Pancreas (tissue), 10 donors: ENCODE results near the gene PLBD2. TPM values are rescaled to one million over a fixed set of nuclear protein-coding genes. Genes with fewer than 3 reads are reported as not detected.

ENCODE experiments used
- ATAC-seq, 4 donors: fragments of 200-7000 bp; cut with Tn5 transposase; one replicate each; pipeline versions ENCODE4 v1.8.0 to v1.9.1; 2020; ENCODE audit warnings: mild to moderate bottlenecking in 4 of 4, moderate library complexity in 4 of 4
- DNase-seq, 6 donors: peaks; one replicate each; pipeline ENCODE4 v3.0.0-alpha.2; 2020
- FAIRE-seq: peaks from 2 replicates; lab custom pipeline; 2012; peaks lifted over from hg19 to GRCh38; lab: Jason Lieb, UNC
- H3K27ac ChIP-seq, 4 donors: fragments of 200-600 bp; sonication (generic); 1 replicate in 3 of 4; 2 replicates in 1 of 4; pipeline versions ENCODE4 v1.5.0 to v1.8.0; 2020
- H3K27me3 ChIP-seq, 4 donors: fragments of 200-600 bp; one replicate each; pipeline ENCODE4 v1.8.0; 2021
- H3K36me3 ChIP-seq, 3 donors: fragments of 200-600 bp; sonication (generic) in 1 of 3; one replicate each; pipeline versions ENCODE4 v1.5.0 to v1.8.0; 2020 to 2021
- H3K4me1 ChIP-seq, 3 donors: fragments of 200-600 bp; one replicate each; pipeline ENCODE4 v1.8.0; 2021
- H3K4me3 ChIP-seq, 4 donors: fragments of 200-600 bp; sonication (generic) in 2 of 4; one replicate each; pipeline versions ENCODE4 v1.5.0 to v1.8.0; 2020 to 2021
- H3K9me3 ChIP-seq, 4 donors: fragments of 200-600 bp; one replicate each; pipeline ENCODE4 v1.8.0; 2021
- WGBS, 2 donors: extraction: QIAGEN DNeasy Blood & Tissue Kit; methylation state at CpG; one replicate each; pipeline ENCODE4 v1.1.7; 2013; 5-methylcytosine and 5-hydroxymethylcytosine counted together
- intact Hi-C, 3 donors: fragments of 100-400 bp; cut with DNase I; formaldehyde crosslinking; loops; one replicate each; pipeline versions ENCODE4 v1.11.1 to v1.14.2; 2022
- polyA plus RNA-seq, 2 donors: library from polyadenylated mRNA; stranded (reverse); fragments of 200-250 nt; gene quantifications; one replicate each; pipeline ENCODE4 v1.2.3, GENCODE V29; 2013
- total RNA-seq, 6 donors: library from RNA; stranded (reverse); fragmentation: NEBNext Ultra II Directional in 4 of 6; extraction: Animal tissue kit (Norgen Biotek cat#: 25700) in 4 of 6; gene quantifications; one replicate each; pipeline versions ENCODE4 v1.2.1 to v1.2.4, GENCODE V29; 2021 to 2023
- TF ChIP-seq, protein P1 (sequence below), 4 donors: fragments of 200-600 bp; sonication (generic) in 3 of 4; IDR thresholded peaks; one replicate each; pipeline versions ENCODE4 v1.5.0 to v1.8.0; 2021; ENCODE audit warnings: antibody characterized with exemption in 4 of 4
- donor health status: healthy with polysubstance abuse.
- donor health status: DM: no; HTN: no; CAD: no; lungs with moderate emphysema.
- donor health status: DM: no; HTN: no; CAD: no.
- donor health status: control.
- donor health status: control.
- donor health status: Bipolar disorder and iron deficiency.
- donor health status: DM: yes; HTN: yes; CAD: no.
- donor health status: DM: no; HTN: no; CAD: no.
- donor health status: DM: no; HTN: no; CAD: no.
- donor health status: DM: yes; HTN: yes; CAD: no.

PLBD2 gene
- total and polyA plus RNA-seq, 8 donors, result 11.4 to 29.3 (median 14.9) TPM

DNA sequence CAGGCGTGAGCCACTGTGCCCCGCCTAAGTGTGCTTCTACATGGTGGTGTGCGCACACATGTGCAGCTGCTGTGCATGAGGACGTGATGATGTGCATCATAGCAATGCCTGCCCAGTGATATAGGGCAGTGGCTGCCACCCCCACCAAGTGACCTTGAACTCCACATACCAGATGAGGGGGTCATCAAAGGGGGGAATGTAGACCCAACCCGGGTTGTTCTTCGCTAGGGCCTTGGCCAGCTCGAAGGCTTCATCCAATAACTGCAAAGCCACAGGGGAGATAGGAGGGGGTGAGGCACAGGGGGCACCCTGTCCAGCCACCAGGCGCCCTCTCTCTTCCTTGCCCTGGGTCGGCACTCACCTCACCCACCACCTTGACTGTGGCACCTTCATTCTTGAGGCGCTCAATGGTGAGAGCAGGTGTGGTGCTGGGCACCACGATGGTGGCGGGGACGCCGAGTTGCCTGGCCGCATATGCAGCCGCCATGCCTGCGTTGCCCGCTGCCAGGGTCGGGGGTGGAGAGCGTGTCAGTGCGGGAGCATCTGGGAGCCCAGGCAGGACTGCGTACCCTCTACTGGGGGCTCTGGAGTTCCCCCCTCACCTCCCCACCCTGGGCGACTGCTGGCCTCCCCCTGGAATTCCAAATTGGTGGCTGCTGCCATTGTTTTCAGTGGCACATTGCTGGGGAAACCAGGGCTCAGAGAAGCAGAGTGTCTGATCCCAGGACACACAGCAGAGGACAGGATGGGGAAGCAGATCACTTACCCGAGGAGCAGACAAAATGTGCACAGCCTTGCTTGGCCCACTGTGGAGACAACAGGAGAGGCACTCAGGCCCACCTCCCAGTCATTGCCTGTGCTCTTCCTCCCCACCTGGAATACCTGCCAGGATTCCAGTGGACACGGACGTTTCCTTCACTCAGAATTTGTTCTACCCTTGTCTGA is 40.2 kb downstream of the PLBD2 start:
- no peaks in the 10 kb centered on the region for H3K36me3 ChIP-seq
- no peak for ATAC-seq
- WGBS, 2 donors, result 59 to 71% methylated on average over 23 to 26 of the region's 26 CpGs
- no peaks in the 10 kb centered on the region for H3K4me1 ChIP-seq
- FAIRE-seq, result no peak
- TF ChIP-seq, protein P1, sequence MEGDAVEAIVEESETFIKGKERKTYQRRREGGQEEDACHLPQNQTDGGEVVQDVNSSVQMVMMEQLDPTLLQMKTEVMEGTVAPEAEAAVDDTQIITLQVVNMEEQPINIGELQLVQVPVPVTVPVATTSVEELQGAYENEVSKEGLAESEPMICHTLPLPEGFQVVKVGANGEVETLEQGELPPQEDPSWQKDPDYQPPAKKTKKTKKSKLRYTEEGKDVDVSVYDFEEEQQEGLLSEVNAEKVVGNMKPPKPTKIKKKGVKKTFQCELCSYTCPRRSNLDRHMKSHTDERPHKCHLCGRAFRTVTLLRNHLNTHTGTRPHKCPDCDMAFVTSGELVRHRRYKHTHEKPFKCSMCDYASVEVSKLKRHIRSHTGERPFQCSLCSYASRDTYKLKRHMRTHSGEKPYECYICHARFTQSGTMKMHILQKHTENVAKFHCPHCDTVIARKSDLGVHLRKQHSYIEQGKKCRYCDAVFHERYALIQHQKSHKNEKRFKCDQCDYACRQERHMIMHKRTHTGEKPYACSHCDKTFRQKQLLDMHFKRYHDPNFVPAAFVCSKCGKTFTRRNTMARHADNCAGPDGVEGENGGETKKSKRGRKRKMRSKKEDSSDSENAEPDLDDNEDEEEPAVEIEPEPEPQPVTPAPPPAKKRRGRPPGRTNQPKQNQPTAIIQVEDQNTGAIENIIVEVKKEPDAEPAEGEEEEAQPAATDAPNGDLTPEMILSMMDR (IDR thresholded peaks at IDR 0.05), result no peak
- H3K27ac ChIP-seq, result no peak overlapping the region
- intact Hi-C loops, result no loop called here
- no peaks in the 10 kb centered on the region for H3K27me3 ChIP-seq
- peak in 1 of 6 donors; percentile 31 for DNase-seq
- no peak overlapping the region for H3K4me3 ChIP-seq
- no peaks in the 10 kb centered on the region for H3K9me3 ChIP-seq

DNA sequence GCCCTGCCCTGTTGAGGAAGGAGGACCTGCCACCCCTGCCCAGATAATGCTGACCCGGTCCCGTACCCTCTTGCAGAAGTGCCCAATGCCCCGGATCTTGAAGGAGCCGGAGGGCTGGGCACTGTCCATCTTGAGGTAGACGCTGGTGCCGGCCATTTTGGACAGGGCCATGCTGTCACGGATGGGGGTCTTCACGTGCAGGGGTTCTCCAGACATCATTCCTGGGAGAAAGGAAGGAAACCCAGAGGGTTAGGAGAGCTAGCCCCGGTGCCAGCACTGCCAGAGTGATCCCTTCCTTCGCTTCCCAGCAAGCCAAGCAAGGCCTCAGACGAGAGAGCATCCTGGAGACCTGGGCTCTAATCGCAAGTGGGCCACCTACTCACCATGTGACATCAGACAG is 41.1 kb downstream of the PLBD2 start:
- Histone ChIP-seq H3K36me3 (no peaks in the 10 kb centered on the region), H3K4me1 (peaks cover 0 to 4% (median 0%) of the 10 kb centered on the region in 3 donors), H3K27ac (no peak overlapping the region), H3K27me3 (no peaks in the 10 kb centered on the region), H3K9me3 (no peaks in the 10 kb centered on the region), H3K4me3 (no peak overlapping the region)
- TF ChIP-seq, protein P1 (IDR thresholded peaks at IDR 0.05), result no peak
- FAIRE-seq (no peak), DNase-seq (peak in 1 of 6 donors; percentile 42), ATAC-seq (no peak)
- 72 to 73% methylated on average over 12 of the region's 12 CpGs for WGBS, 2 donors
- intact Hi-C loops, result no loop called here

GRCh38 chr12:113400362-113400761 is 42.0 kb downstream of the PLBD2 start:
- intact Hi-C loops, result no loop called here
- no peak overlapping the region for H3K27ac ChIP-seq
- no peaks in the 10 kb centered on the region for H3K27me3 ChIP-seq
- TF ChIP-seq, protein P1 (IDR thresholded peaks at IDR 0.05), result no peak
- H3K4me1 ChIP-seq, result peaks cover 0 to 4% (median 0%) of the 10 kb centered on the region in 3 donors
- FAIRE-seq (no peak), ATAC-seq (no peak), DNase-seq (no peak)
- no peaks in the 10 kb centered on the region for H3K36me3 ChIP-seq
- no peak overlapping the region for H3K4me3 ChIP-seq
- WGBS, 2 donors, result 73 to 83% methylated on average over 4 of the region's 4 CpGs
- no peaks in the 10 kb centered on the region for H3K9me3 ChIP-seq

DNA sequence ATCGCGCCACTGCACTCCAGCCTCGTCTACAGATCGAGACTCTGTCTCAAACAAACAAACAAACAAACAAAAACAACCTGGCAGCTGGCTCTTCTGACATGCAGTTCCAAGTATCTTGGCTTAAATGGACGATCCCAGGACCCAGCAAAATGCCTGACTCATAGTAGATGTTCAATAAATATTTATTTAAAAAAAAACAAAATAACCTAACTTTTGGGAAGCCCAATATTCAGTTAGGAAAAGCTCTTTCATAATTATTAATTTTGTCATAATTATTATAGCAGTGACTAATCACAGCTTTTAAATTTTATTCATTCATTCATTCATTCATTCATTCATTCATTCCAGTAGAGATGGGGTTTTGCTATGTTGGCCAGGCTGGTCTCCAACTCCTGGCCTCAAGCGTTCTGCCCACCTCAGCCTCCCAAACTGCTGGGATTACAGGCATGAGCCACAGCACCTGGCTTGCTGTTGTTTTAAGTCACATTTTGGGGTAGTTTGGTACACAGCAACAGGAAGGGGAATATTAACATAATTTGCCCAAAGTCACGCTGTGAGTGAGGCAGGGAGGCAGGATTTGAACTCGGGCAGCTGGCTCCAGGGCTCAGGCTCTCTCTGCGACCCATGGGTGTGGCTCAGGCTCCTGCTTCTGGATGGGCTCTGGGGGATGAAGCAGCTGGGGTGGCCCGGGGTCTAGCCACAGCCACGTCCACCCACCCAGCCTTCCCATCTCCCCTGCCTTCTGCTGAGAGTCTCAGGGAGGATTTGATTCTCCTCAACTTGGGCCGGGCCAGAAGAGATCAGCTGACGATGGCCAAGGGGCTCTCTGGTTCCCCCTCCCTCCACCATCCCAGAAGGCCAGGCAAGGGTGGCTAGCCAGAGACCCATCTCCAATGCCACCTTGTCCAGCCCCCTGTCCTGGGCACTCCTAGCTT is 42.9 kb downstream of the PLBD2 start:
- Histone ChIP-seq H3K4me1 (peaks cover 0 to 4% (median 0%) of the 10 kb centered on the region in 3 donors), H3K27me3 (no peaks in the 10 kb centered on the region), H3K36me3 (no peaks in the 10 kb centered on the region), H3K4me3 (no peak overlapping the region), H3K27ac (no peak overlapping the region), H3K9me3 (no peaks in the 10 kb centered on the region)
- WGBS, 2 donors, result 71 to 82% methylated on average over 12 to 13 of the region's 13 CpGs
- TF ChIP-seq, protein P1 (IDR thresholded peaks at IDR 0.05), result no peak
- no peak for ATAC-seq
- intact Hi-C loops, result no loop called here
- DNase-seq, result peak in 1 of 6 donors; percentile 24
- no peak for FAIRE-seq
